Gastrocnemius medialis (tissue), 4 donors: ENCODE measurements around the gene COA1.

Source experiments
- CTCF ChIP-seq, 5 experiments: fragments of 450-650 bp in 3 of 5; fragments of 200-600 bp in 2 of 5; sonication (generic) in 2 of 5; IDR thresholded peaks in 4 of 5; conservative IDR thresholded peaks in 1 of 5; 1 replicate in 4 of 5; 2 replicates in 1 of 5; pipeline ENCODE4 v1.5.1; 2016 to 2019; ENCODE audit warnings: antibody characterized with exemption in 5 of 5, mild to moderate bottlenecking in 3 of 5, moderate library complexity in 3 of 5
- POLR2A ChIP-seq, 2 donors: fragments of 450-650 bp; IDR thresholded peaks; one replicate each; pipeline ENCODE4 v1.6.1; 2017; ENCODE audit warnings: antibody characterized with exemption in 2 of 2, mild to moderate bottlenecking in 2 of 2, moderate library complexity in 2 of 2

DNA sequence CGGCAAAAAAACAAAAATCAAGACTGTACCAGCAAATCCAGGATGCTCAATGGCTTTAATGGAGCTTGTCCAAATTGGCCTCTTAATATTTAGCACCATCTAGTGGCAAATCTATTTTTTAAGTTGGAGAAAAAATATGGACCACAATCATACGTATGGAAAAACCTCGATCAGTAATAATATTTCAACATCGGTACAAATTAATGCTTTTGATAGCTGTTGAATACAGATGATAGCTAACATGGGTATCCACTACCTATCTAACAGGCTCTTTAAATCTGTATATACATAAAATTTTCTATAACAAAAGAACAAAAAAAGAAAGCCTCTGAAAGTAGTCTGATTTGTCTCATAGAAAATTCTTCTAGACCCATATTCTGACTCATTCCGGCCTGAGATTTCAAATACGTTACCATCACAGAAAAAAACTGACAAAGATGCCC, 29.2 kb downstream of the COA1 start:
- TF ChIP-seq CTCF (IDR thresholded peaks at IDR 0.05 in 4 of 5, conservative IDR thresholded peaks at IDR 0.05 in 1 of 5) (peak; percentile 48 to 78 (median 69)), POLR2A (IDR thresholded peaks at IDR 0.05) (no peak)
